ENCODE measurements around the gene RGS13.

RGS13 gene

GRCh38 chr1:192631749-192632148, 4.2 kb upstream of the RGS13 start:
- H3K27me3 Mint-ChIP-seq = peaks cover 6 to 9% of the 10 kb centered on the region in 2 donors
- DNase-seq = no peak
- no peaks in the 10 kb centered on the region for H3K36me3 Mint-ChIP-seq (ENCODE audit: insufficient read depth)
- no peak for ATAC-seq (replicated peaks)
- H3K9me3 Mint-ChIP-seq = no peaks in the 10 kb centered on the region
- H3K4me3 Mint-ChIP-seq = no peak overlapping the region
- no peak overlapping the region for H3K27ac Mint-ChIP-seq
- H3K4me1 Mint-ChIP-seq (ENCODE audit: low read depth in 2 of 2) = no peaks in the 10 kb centered on the region

GRCh38 chr1:192632188-192632587, 3.8 kb upstream of the RGS13 start:
- DNase-seq = no peak
- Mint-ChIP-seq H3K36me3 (ENCODE audit: insufficient read depth) (no peaks in the 10 kb centered on the region), H3K9me3 (no peaks in the 10 kb centered on the region), H3K4me1 (ENCODE audit: low read depth in 2 of 2) (no peaks in the 10 kb centered on the region), H3K4me3 (no peak overlapping the region), H3K27me3 (peaks cover 6 to 9% of the 10 kb centered on the region in 2 donors), H3K27ac (no peak overlapping the region)
- ATAC-seq (replicated peaks) = no peak

- Mint-ChIP-seq H3K9me3 (no peaks in the 10 kb centered on the region), H3K36me3 (ENCODE audit: insufficient read depth) (no peaks in the 10 kb centered on the region), H3K27ac (no peak overlapping the region), H3K27me3 (peaks cover 6 to 9% of the 10 kb centered on the region in 2 donors), H3K4me3 (no peak overlapping the region), H3K4me1 (ENCODE audit: low read depth in 2 of 2) (no peaks in the 10 kb centered on the region)
- DNase-seq (no peak), ATAC-seq (replicated peaks) (no peak)
Observed at GRCh38 chr1:192632641-192633532, 3.1 kb upstream of the RGS13 start.

GRCh38 chr1:192633533-192634253, 2.3 kb upstream of the RGS13 start:
- Mint-ChIP-seq H3K27ac (no peak overlapping the region), H3K27me3 (peaks cover 6 to 9% of the 10 kb centered on the region in 2 donors), H3K9me3 (no peaks in the 10 kb centered on the region), H3K4me3 (no peak overlapping the region), H3K36me3 (ENCODE audit: insufficient read depth) (no peaks in the 10 kb centered on the region), H3K4me1 (ENCODE audit: low read depth in 2 of 2) (no peaks in the 10 kb centered on the region)
- ATAC-seq (replicated peaks) = no peak
- DNase-seq = no peak

GRCh38 chr1:192635041-192635440, 906 bp upstream of the RGS13 start:
- H3K27ac Mint-ChIP-seq = no peak overlapping the region
- H3K27me3 Mint-ChIP-seq = peaks cover 6 to 9% of the 10 kb centered on the region in 2 donors
- H3K4me3 Mint-ChIP-seq = no peak overlapping the region
- no peaks in the 10 kb centered on the region for H3K36me3 Mint-ChIP-seq (ENCODE audit: insufficient read depth)
- no peaks in the 10 kb centered on the region for H3K9me3 Mint-ChIP-seq
- no peak for DNase-seq
- ATAC-seq (replicated peaks) = no peak
- peaks cover 0 to 3% of the 10 kb centered on the region in 2 donors for H3K4me1 Mint-ChIP-seq (ENCODE audit: low read depth in 2 of 2)

GRCh38 chr1:192639607-192640368, 3.8 kb downstream of the RGS13 start:
- ATAC-seq (replicated peaks) (no peak), DNase-seq (no peak)
- H3K27ac Mint-ChIP-seq = no peak overlapping the region
- H3K4me1 Mint-ChIP-seq (ENCODE audit: low read depth in 2 of 2) = peaks cover 0 to 3% of the 10 kb centered on the region in 2 donors
- H3K36me3 Mint-ChIP-seq (ENCODE audit: insufficient read depth) = no peaks in the 10 kb centered on the region
- H3K9me3 Mint-ChIP-seq = no peaks in the 10 kb centered on the region
- H3K4me3 Mint-ChIP-seq = no peak overlapping the region
- H3K27me3 Mint-ChIP-seq = peaks cover 0 to 5% of the 10 kb centered on the region in 2 donors

GRCh38 chr1:192652159-192652558, 16.2 kb downstream of the RGS13 start:
- H3K27ac Mint-ChIP-seq = no peak overlapping the region
- no peak overlapping the region for H3K4me3 Mint-ChIP-seq
- H3K9me3 Mint-ChIP-seq = no peaks in the 10 kb centered on the region
- DNase-seq (no peak), ATAC-seq (replicated peaks) (no peak)
- no peaks in the 10 kb centered on the region for H3K27me3 Mint-ChIP-seq
- H3K36me3 Mint-ChIP-seq (ENCODE audit: insufficient read depth) = no peaks in the 10 kb centered on the region
- H3K4me1 Mint-ChIP-seq (ENCODE audit: low read depth in 2 of 2) = no peaks in the 10 kb centered on the region

- H3K4me3 Mint-ChIP-seq = no peak overlapping the region
- DNase-seq = no peak
- H3K36me3 Mint-ChIP-seq (ENCODE audit: insufficient read depth) = no peaks in the 10 kb centered on the region
- no peaks in the 10 kb centered on the region for H3K9me3 Mint-ChIP-seq
- H3K27ac Mint-ChIP-seq = no peak overlapping the region
- no peaks in the 10 kb centered on the region for H3K4me1 Mint-ChIP-seq (ENCODE audit: low read depth in 2 of 2)
- ATAC-seq (replicated peaks) = no peak
- no peaks in the 10 kb centered on the region for H3K27me3 Mint-ChIP-seq
Observed at GRCh38 chr1:192654120-192654519, 18.2 kb downstream of the RGS13 start.

- no peaks in the 10 kb centered on the region for H3K27me3 Mint-ChIP-seq
- ATAC-seq (replicated peaks) (no peak), DNase-seq (no peak)
- H3K27ac Mint-ChIP-seq = no peak overlapping the region
- no peak overlapping the region for H3K4me3 Mint-ChIP-seq
- H3K9me3 Mint-ChIP-seq = no peaks in the 10 kb centered on the region
- H3K36me3 Mint-ChIP-seq (ENCODE audit: insufficient read depth) = no peaks in the 10 kb centered on the region
- no peaks in the 10 kb centered on the region for H3K4me1 Mint-ChIP-seq (ENCODE audit: low read depth in 2 of 2)
Observed at GRCh38 chr1:192654591-192655251, 18.8 kb downstream of the RGS13 start.

GRCh38 chr1:192657760-192658159, 21.8 kb downstream of the RGS13 start:
- Mint-ChIP-seq H3K4me3 (no peak overlapping the region), H3K9me3 (no peaks in the 10 kb centered on the region), H3K27me3 (no peaks in the 10 kb centered on the region), H3K36me3 (ENCODE audit: insufficient read depth) (no peaks in the 10 kb centered on the region), H3K27ac (no peak overlapping the region), H3K4me1 (ENCODE audit: low read depth in 2 of 2) (no peaks in the 10 kb centered on the region)
- ATAC-seq (replicated peaks) (no peak), DNase-seq (no peak)

GRCh38 chr1:192658255-192658654, 22.3 kb downstream of the RGS13 start:
- Mint-ChIP-seq H3K9me3 (no peaks in the 10 kb centered on the region), H3K4me3 (no peak overlapping the region), H3K27ac (no peak overlapping the region)

GRCh38 chr1:192660613-192661012, 24.7 kb downstream of the RGS13 start:
- Mint-ChIP-seq H3K27ac (no peak overlapping the region), H3K4me3 (no peak overlapping the region), H3K9me3 (no peaks in the 10 kb centered on the region), H3K27me3 (no peaks in the 10 kb centered on the region), H3K36me3 (ENCODE audit: insufficient read depth) (no peaks in the 10 kb centered on the region), H3K4me1 (ENCODE audit: low read depth in 2 of 2) (no peaks in the 10 kb centered on the region)
- DNase-seq (no peak), ATAC-seq (replicated peaks) (no peak)

More at GRCh38 chr1:192658255-192658654, 22.3 kb downstream of the RGS13 start:
- ATAC-seq (replicated peaks) = no peak
- Mint-ChIP-seq H3K27me3 (no peaks in the 10 kb centered on the region), H3K36me3 (ENCODE audit: insufficient read depth) (no peaks in the 10 kb centered on the region), H3K4me1 (ENCODE audit: low read depth in 2 of 2) (no peaks in the 10 kb centered on the region)
- DNase-seq = no peak

- H3K4me3 Mint-ChIP-seq = no peak overlapping the region
- ATAC-seq (replicated peaks) = no peak
- no peaks in the 10 kb centered on the region for H3K9me3 Mint-ChIP-seq
- no peak overlapping the region for H3K27ac Mint-ChIP-seq
- no peaks in the 10 kb centered on the region for H3K36me3 Mint-ChIP-seq (ENCODE audit: insufficient read depth)
- H3K4me1 Mint-ChIP-seq (ENCODE audit: low read depth in 2 of 2) = no peaks in the 10 kb centered on the region
- DNase-seq = no peak
- H3K27me3 Mint-ChIP-seq = peaks cover 0 to 7% of the 10 kb centered on the region in 2 donors
Observed at GRCh38 chr1:192668409-192668983, 32.5 kb downstream of the RGS13 start.
